ENCODE data around the gene MRTFA. TPM values are rescaled to one million over a fixed set of nuclear protein-coding genes. Genes with fewer than 3 reads are reported as not detected.

Gene MRTFA
- total RNA-seq, 1 donor from 2014 or later = 52.8 TPM

- Mint-ChIP-seq H3K27ac (ENCODE audit: unreplicated experiment) (peak overlapping the region; percentile 20), H3K9me3 (no peaks in the 10 kb centered on the region), H3K36me3 (ENCODE audit: low read depth) (peaks cover 3% of the 10 kb centered on the region), H3K4me3 (no peak overlapping the region), H3K4me1 (peaks cover 12% of the 10 kb centered on the region), H3K27me3 (ENCODE audit: low read depth) (no peaks in the 10 kb centered on the region)
- TF ChIP-seq CTCF (conservative IDR thresholded peaks at IDR 0.05) = peak; percentile 84
- no peak for DNase-seq (ENCODE audit: low read depth, low spot score)
Measured at GRCh38 chr22:40436505-40437431, 199.8 kb downstream of the MRTFA start.

DNA sequence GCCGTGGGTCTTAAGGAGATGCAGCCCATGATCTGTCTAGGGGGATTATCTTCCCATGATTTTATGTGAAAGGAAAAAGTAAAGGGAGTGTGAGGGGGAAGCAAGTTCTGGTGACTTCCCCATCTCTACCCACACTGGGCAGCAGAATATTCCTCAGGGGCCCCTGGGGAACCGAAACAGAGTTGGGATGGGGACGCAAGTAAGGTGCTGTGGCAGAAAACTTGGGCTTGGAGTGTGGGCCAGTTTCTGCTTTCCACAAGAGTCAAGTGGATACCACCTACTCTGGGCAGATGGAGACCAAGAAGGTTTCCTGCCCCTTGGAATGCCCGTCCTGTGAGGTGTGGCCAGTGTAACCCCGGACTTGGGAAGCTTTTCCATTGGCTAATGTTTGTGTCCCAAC is 201.8 kb downstream of the MRTFA start:
- TF ChIP-seq CTCF (conservative IDR thresholded peaks at IDR 0.05) = no peak
- no peak for DNase-seq (ENCODE audit: low read depth, low spot score)
- Mint-ChIP-seq H3K27me3 (ENCODE audit: low read depth) (no peaks in the 10 kb centered on the region), H3K4me1 (peaks cover 12% of the 10 kb centered on the region), H3K36me3 (ENCODE audit: low read depth) (peaks cover 4% of the 10 kb centered on the region), H3K9me3 (no peaks in the 10 kb centered on the region), H3K27ac (ENCODE audit: unreplicated experiment) (no peak overlapping the region), H3K4me3 (no peak overlapping the region)

GRCh38 chr22:40434106-40434505 is 202.4 kb downstream of the MRTFA start:
- Mint-ChIP-seq H3K4me3 (no peak overlapping the region), H3K27ac (ENCODE audit: unreplicated experiment) (no peak overlapping the region), H3K27me3 (ENCODE audit: low read depth) (no peaks in the 10 kb centered on the region), H3K36me3 (ENCODE audit: low read depth) (peaks cover 6% of the 10 kb centered on the region), H3K9me3 (no peaks in the 10 kb centered on the region), H3K4me1 (peaks cover 12% of the 10 kb centered on the region)
- DNase-seq (ENCODE audit: low read depth, low spot score) = no peak
- no peak for TF ChIP-seq CTCF (conservative IDR thresholded peaks at IDR 0.05)

GRCh38 chr22:40433416-40434090 is 203.0 kb downstream of the MRTFA start:
- no peak overlapping the region for H3K4me3 Mint-ChIP-seq
- no peak overlapping the region for H3K27ac Mint-ChIP-seq (ENCODE audit: unreplicated experiment)
- H3K9me3 Mint-ChIP-seq = no peaks in the 10 kb centered on the region
- no peak for TF ChIP-seq CTCF (conservative IDR thresholded peaks at IDR 0.05)
- peaks cover 6% of the 10 kb centered on the region for H3K36me3 Mint-ChIP-seq (ENCODE audit: low read depth)
- H3K27me3 Mint-ChIP-seq (ENCODE audit: low read depth) = no peaks in the 10 kb centered on the region
- peaks cover 12% of the 10 kb centered on the region for H3K4me1 Mint-ChIP-seq
- no peak for DNase-seq (ENCODE audit: low read depth, low spot score)

- Mint-ChIP-seq H3K36me3 (ENCODE audit: low read depth) (peaks cover 6% of the 10 kb centered on the region), H3K9me3 (no peaks in the 10 kb centered on the region), H3K4me1 (peaks cover 12% of the 10 kb centered on the region), H3K4me3 (no peak overlapping the region), H3K27ac (ENCODE audit: unreplicated experiment) (no peak overlapping the region), H3K27me3 (ENCODE audit: low read depth) (no peaks in the 10 kb centered on the region)
- DNase-seq (ENCODE audit: low read depth, low spot score) = no peak
- no peak for TF ChIP-seq CTCF (conservative IDR thresholded peaks at IDR 0.05)
Measured at GRCh38 chr22:40432625-40433024, 203.9 kb downstream of the MRTFA start.

Measured in neural crest cell (in vitro differentiated cells).